Pancreas (tissue), 10 donors: ENCODE data around the gene LMOD2. TPM values are rescaled to one million over a fixed set of nuclear protein-coding genes. Genes with fewer than 3 reads are reported as not detected.

ENCODE experiments used
- ATAC-seq, 4 donors: fragments of 200-7000 bp; cut with Tn5 transposase; one replicate each; pipeline versions ENCODE4 v1.8.0 to v1.9.1; 2020; ENCODE audit warnings: mild to moderate bottlenecking in 4 of 4, moderate library complexity in 4 of 4
- DNase-seq, 6 donors: peaks; one replicate each; pipeline ENCODE4 v3.0.0-alpha.2; 2020
- FAIRE-seq: peaks from 2 replicates; lab custom pipeline; 2012; peaks lifted over from hg19 to GRCh38; lab: Jason Lieb, UNC
- H3K27ac ChIP-seq, 4 donors: fragments of 200-600 bp; sonication (generic); 1 replicate in 3 of 4; 2 replicates in 1 of 4; pipeline versions ENCODE4 v1.5.0 to v1.8.0; 2020
- H3K27me3 ChIP-seq, 4 donors: fragments of 200-600 bp; one replicate each; pipeline ENCODE4 v1.8.0; 2021
- H3K36me3 ChIP-seq, 3 donors: fragments of 200-600 bp; sonication (generic) in 1 of 3; one replicate each; pipeline versions ENCODE4 v1.5.0 to v1.8.0; 2020 to 2021
- H3K4me1 ChIP-seq, 3 donors: fragments of 200-600 bp; one replicate each; pipeline ENCODE4 v1.8.0; 2021
- H3K4me3 ChIP-seq, 4 donors: fragments of 200-600 bp; sonication (generic) in 2 of 4; one replicate each; pipeline versions ENCODE4 v1.5.0 to v1.8.0; 2020 to 2021
- H3K9me3 ChIP-seq, 4 donors: fragments of 200-600 bp; one replicate each; pipeline ENCODE4 v1.8.0; 2021
- CTCF ChIP-seq, 4 donors: fragments of 200-600 bp; sonication (generic) in 3 of 4; IDR thresholded peaks; one replicate each; pipeline versions ENCODE4 v1.5.0 to v1.8.0; 2021; ENCODE audit warnings: antibody characterized with exemption in 4 of 4
- WGBS, 2 donors: extraction: QIAGEN DNeasy Blood & Tissue Kit; methylation state at CpG; one replicate each; pipeline ENCODE4 v1.1.7; 2013; 5-methylcytosine and 5-hydroxymethylcytosine counted together
- intact Hi-C, 3 donors: fragments of 100-400 bp; cut with DNase I; formaldehyde crosslinking; loops; one replicate each; pipeline versions ENCODE4 v1.11.1 to v1.14.2; 2022
- polyA plus RNA-seq, 2 donors: library from polyadenylated mRNA; stranded (reverse); fragments of 200-250 nt; gene quantifications; one replicate each; pipeline ENCODE4 v1.2.3, GENCODE V29; 2013
- total RNA-seq, 6 donors: library from RNA; stranded (reverse); fragmentation: NEBNext Ultra II Directional in 4 of 6; extraction: Animal tissue kit (Norgen Biotek cat#: 25700) in 4 of 6; gene quantifications; one replicate each; pipeline versions ENCODE4 v1.2.1 to v1.2.4, GENCODE V29; 2021 to 2023
- donor health status: healthy with polysubstance abuse.
- donor health status: DM: no; HTN: no; CAD: no; lungs with moderate emphysema.
- donor health status: DM: no; HTN: no; CAD: no.
- donor health status: control.
- donor health status: control.
- donor health status: Bipolar disorder and iron deficiency.
- donor health status: DM: yes; HTN: yes; CAD: no.
- donor health status: DM: no; HTN: no; CAD: no.
- donor health status: DM: no; HTN: no; CAD: no.
- donor health status: DM: yes; HTN: yes; CAD: no.

The LMOD2 gene
- total and polyA plus RNA-seq, 8 donors, result 0.55 TPM; not detected in 7

GRCh38 chr7:123647106-123647730 lies 8.4 kb upstream of the LMOD2 start:
- H3K27me3 ChIP-seq, result no peaks in the 10 kb centered on the region
- intact Hi-C loops, result no loop called here
- H3K4me1 ChIP-seq, result peaks cover 0 to 15% (median 6%) of the 10 kb centered on the region in 3 donors
- no peak for DNase-seq
- H3K36me3 ChIP-seq, result no peaks in the 10 kb centered on the region
- no peak for ATAC-seq
- H3K4me3 ChIP-seq, result no peak overlapping the region
- H3K9me3 ChIP-seq, result no peaks in the 10 kb centered on the region
- WGBS, 2 donors, result 88 to 92% methylated on average over 7 of the region's 7 CpGs
- no peak for TF ChIP-seq CTCF (IDR thresholded peaks at IDR 0.05)
- H3K27ac ChIP-seq, result no peak overlapping the region
- no peak for FAIRE-seq

GRCh38 chr7:123649964-123650363 lies 5.7 kb upstream of the LMOD2 start:
- no peaks in the 10 kb centered on the region for H3K9me3 ChIP-seq
- H3K4me1 ChIP-seq, result peaks cover 0 to 5% (median 0%) of the 10 kb centered on the region in 3 donors
- FAIRE-seq, result no peak
- H3K36me3 ChIP-seq, result no peaks in the 10 kb centered on the region
- intact Hi-C loops, result no loop called here
- no peak for ATAC-seq
- no peak overlapping the region for H3K27ac ChIP-seq
- no peak for DNase-seq
- H3K27me3 ChIP-seq, result no peaks in the 10 kb centered on the region
- TF ChIP-seq CTCF (IDR thresholded peaks at IDR 0.05), result no peak
- no peak overlapping the region for H3K4me3 ChIP-seq
- WGBS, 2 donors, result 69 to 84% methylated on average over 2 of the region's 2 CpGs

- no peak for TF ChIP-seq CTCF (IDR thresholded peaks at IDR 0.05)
- 76 to 92% methylated on average over 2 of the region's 2 CpGs for WGBS, 2 donors
- H3K9me3 ChIP-seq, result no peaks in the 10 kb centered on the region
Observed at GRCh38 chr7:123650595-123650994, 5.1 kb upstream of the LMOD2 start.

GRCh38 chr7:123652406-123652805 lies 3.3 kb upstream of the LMOD2 start:
- no peaks in the 10 kb centered on the region for H3K36me3 ChIP-seq
- WGBS, 2 donors, result 95 to 97% methylated on average over 1 of the region's 1 CpG
- ATAC-seq, result no peak
- intact Hi-C loops, result no loop called here
- no peak overlapping the region for H3K27ac ChIP-seq
- TF ChIP-seq CTCF (IDR thresholded peaks at IDR 0.05), result no peak
- DNase-seq, result no peak
- H3K9me3 ChIP-seq, result no peaks in the 10 kb centered on the region
- no peak overlapping the region for H3K4me3 ChIP-seq
- H3K4me1 ChIP-seq, result no peaks in the 10 kb centered on the region
- FAIRE-seq, result no peak
- H3K27me3 ChIP-seq, result no peaks in the 10 kb centered on the region

More at GRCh38 chr7:123650595-123650994, 5.1 kb upstream of the LMOD2 start:
- FAIRE-seq (no peak), DNase-seq (no peak), ATAC-seq (no peak)
- Histone ChIP-seq H3K27me3 (no peaks in the 10 kb centered on the region), H3K4me3 (no peak overlapping the region), H3K36me3 (no peaks in the 10 kb centered on the region), H3K27ac (no peak overlapping the region), H3K4me1 (peaks cover 0 to 4% (median 0%) of the 10 kb centered on the region in 3 donors)
- intact Hi-C loops, result no loop called here

- Histone ChIP-seq H3K4me3 (no peak overlapping the region), H3K9me3 (no peaks in the 10 kb centered on the region), H3K27ac (no peak overlapping the region), H3K36me3 (no peaks in the 10 kb centered on the region), H3K4me1 (no peaks in the 10 kb centered on the region), H3K27me3 (no peaks in the 10 kb centered on the region)
- DNase-seq, result no peak
- 81 to 90% methylated on average over 6 of the region's 6 CpGs for WGBS, 2 donors
- no peak for ATAC-seq
- intact Hi-C loops, result no loop called here
- no peak for FAIRE-seq
- no peak for TF ChIP-seq CTCF (IDR thresholded peaks at IDR 0.05)
Observed at GRCh38 chr7:123653162-123653561, 2.5 kb upstream of the LMOD2 start.
